GM19397 (cell line): ENCODE data around the gene TMEM87A.
"Not testable (repeated sequence)": the region's sequence is repeated elsewhere in the genome, so short reads cannot be mapped to it uniquely, and the experiment has no call there.

ENCODE experiments used
- ATAC-seq: cut with Tn5 transposase; IDR thresholded peaks from one replicate; pipeline ENCODE4 v1.9.1; 2021; ENCODE audit warnings: mild to moderate bottlenecking, moderate library complexity; ENCODE audit not compliant: unreplicated experiment

TMEM87A gene

GRCh38 chr15:42272939-42273899 lies at the start of gene TMEM87A, which contains the start of gene GANC:
TMEM87A (minus strand) TSS chr15:42273433; CDS start chr15:42273398, 35 bp downstream.
GANC (plus strand) TSS chr15:42273201; CDS start chr15:42274482, 1,281 bp downstream.
- peak; percentile 94 for ATAC-seq

GRCh38 chr15:42319206-42319605 lies 46.0 kb upstream of the TMEM87A start:
- ATAC-seq = no peak

- ATAC-seq = not testable (repeated sequence)
Measured at GRCh38 chr15:42316282-42316805, 43.1 kb upstream of the TMEM87A start.

- ATAC-seq = no peak
Measured at GRCh38 chr15:42315521-42315920, 42.3 kb upstream of the TMEM87A start.

- no peak for ATAC-seq
Measured at GRCh38 chr15:42314818-42315217, 41.6 kb upstream of the TMEM87A start.

- no peak for ATAC-seq
Measured at GRCh38 chr15:42313463-42313862, 40.2 kb upstream of the TMEM87A start.

- ATAC-seq = no peak
Measured at GRCh38 chr15:42306681-42307080, 33.4 kb upstream of the TMEM87A start.

- ATAC-seq = not testable (repeated sequence)
Measured at GRCh38 chr15:42301004-42301403, 27.8 kb upstream of the TMEM87A start.

- no peak for ATAC-seq
Measured at GRCh38 chr15:42289166-42289565, 15.9 kb upstream of the TMEM87A start.

GRCh38 chr15:42287931-42288330 lies 14.7 kb upstream of the TMEM87A start:
- no peak for ATAC-seq

GRCh38 chr15:42286445-42287029 lies 13.3 kb upstream of the TMEM87A start:
- ATAC-seq = no peak

- ATAC-seq = no peak
Measured at GRCh38 chr15:42285034-42285433, 11.8 kb upstream of the TMEM87A start.

- no peak for ATAC-seq
Measured at GRCh38 chr15:42284551-42284950, 11.3 kb upstream of the TMEM87A start.

GRCh38 chr15:42283671-42284070 lies 10.4 kb upstream of the TMEM87A start:
- no peak for ATAC-seq

GRCh38 chr15:42282926-42283325 lies 9.7 kb upstream of the TMEM87A start:
- no peak for ATAC-seq

GRCh38 chr15:42282344-42282743 lies 9.1 kb upstream of the TMEM87A start:
- ATAC-seq = no peak

GRCh38 chr15:42279234-42279723 lies 6.0 kb upstream of the TMEM87A start:
- no peak for ATAC-seq

GRCh38 chr15:42276762-42277161 lies 3.5 kb upstream of the TMEM87A start:
- no peak for ATAC-seq

GRCh38 chr15:42275780-42276391 lies 2.7 kb upstream of the TMEM87A start:
- no peak for ATAC-seq

GRCh38 chr15:42274702-42274989 lies 1.4 kb upstream of the TMEM87A start:
- ATAC-seq = no peak
